Neural progenitor cell (in vitro differentiated cells): Measurements from ENCODE around the gene B4GALT5. TPM values are rescaled to one million over a fixed set of nuclear protein-coding genes. Genes with fewer than 3 reads are reported as not detected.

Source experiments
- DNase-seq: peaks from one replicate; pipeline ENCODE4 v3.0.0-alpha.2; 2016; ENCODE audit warnings: low spot score
- H2AFZ ChIP-seq: fragments of 200-600 bp; sonication (generic); replicated peaks from 2 replicates; pipeline ENCODE4 v1.6.1; 2016; ENCODE audit warnings: antibody characterized with exemption
- H3F3A ChIP-seq: fragments of 200-600 bp; sonication (generic); 2 replicates; pipeline ENCODE4 v1.6.1; 2016; ENCODE audit warnings: antibody characterized with exemption, low read depth
- H3K27ac ChIP-seq: fragments of 200-600 bp; sonication (generic); 2 replicates; pipeline ENCODE4 v1.5.1; 2016; ENCODE audit warnings: mild to moderate bottlenecking
- H3K27me3 ChIP-seq: fragments of 200-600 bp; sonication (generic); 2 replicates; pipeline ENCODE4 v1.6.1; 2016; ENCODE audit warnings: mild to moderate bottlenecking, moderate library complexity
- H3K36me3 ChIP-seq: fragments of 200-600 bp; sonication (generic); 2 replicates; pipeline ENCODE4 v1.5.1; 2016
- H3K4me1 ChIP-seq: fragments of 200-600 bp; sonication (generic); 2 replicates; pipeline ENCODE4 v1.6.1; 2016; ENCODE audit warnings: mixed run types
- H3K4me2 ChIP-seq: fragments of 200-600 bp; sonication (generic); 2 replicates; pipeline ENCODE4 v1.6.1; 2016
- H3K4me3 ChIP-seq: fragments of 200-600 bp; sonication (generic); 2 replicates; pipeline ENCODE4 v1.5.1; 2016
- H3K79me2 ChIP-seq: fragments of 200-600 bp; sonication (generic); 2 replicates; pipeline ENCODE4 v1.6.1; 2016; ENCODE audit warnings: low read depth
- H3K9ac ChIP-seq: fragments of 200-600 bp; sonication (generic); 2 replicates; pipeline ENCODE4 v1.6.1; 2016
- H3K9me3 ChIP-seq: fragments of 200-600 bp; sonication (generic); 2 replicates; pipeline ENCODE4 v1.5.1; 2016; ENCODE audit warnings: low read depth
- H4K20me1 ChIP-seq: fragments of 200-600 bp; sonication (generic); 2 replicates; pipeline ENCODE4 v1.6.1; 2016; ENCODE audit warnings: low read depth
- H3K27ac Mint-ChIP-seq: 3 replicates; pipeline ENCODE4 v1.8.0; 2021; ENCODE audit warnings: mixed read lengths
- H3K27me3 Mint-ChIP-seq: 2 replicates; pipeline ENCODE4 v1.8.0; 2022; ENCODE audit warnings: low read depth, mild to moderate bottlenecking, inconsistent platforms, moderate library complexity, mixed read lengths; ENCODE audit not compliant: insufficient read depth
- H3K36me3 Mint-ChIP-seq: 3 replicates; pipeline ENCODE4 v1.8.0; 2021; ENCODE audit warnings: mixed read lengths
- H3K4me1 Mint-ChIP-seq: 3 replicates; pipeline ENCODE4 v1.8.0; 2021; ENCODE audit warnings: mixed read lengths
- H3K4me3 Mint-ChIP-seq: 3 replicates; pipeline ENCODE4 v1.8.0; 2021; ENCODE audit warnings: mild to moderate bottlenecking, moderate library complexity, mixed read lengths
- H3K9me3 Mint-ChIP-seq: 3 replicates; pipeline ENCODE4 v1.8.0; 2020; ENCODE audit warnings: mixed read lengths
- EZH2 ChIP-seq: fragments of 200-600 bp; sonication (generic); IDR thresholded peaks from 2 replicates; pipeline ENCODE4 v1.6.1; 2017; ENCODE audit warnings: antibody characterized with exemption, mild to moderate bottlenecking, moderate library complexity
- EZH2phosphoT487 ChIP-seq: fragments of 200-600 bp; sonication (generic); IDR thresholded peaks from 2 replicates; pipeline ENCODE4 v1.6.1; 2017; ENCODE audit warnings: antibody characterized with exemption
- total RNA-seq: library from RNA; depleted of rRNA; stranded (reverse); fragments of >200 nt; gene quantifications from 2 replicates; pipeline ENCODE4 v1.2.3, GENCODE V29; 2015; ENCODE audit warnings: low replicate concordance
- TF ChIP-seq, protein P1 (sequence below): fragments of 200-600 bp; sonication (generic); IDR thresholded peaks from 2 replicates; pipeline ENCODE4 v1.5.1; 2017; ENCODE audit warnings: antibody characterized with exemption, mild to moderate bottlenecking

The B4GALT5 gene
- total RNA-seq, 1 donor from 2014 or later = 60.1 TPM

DNA sequence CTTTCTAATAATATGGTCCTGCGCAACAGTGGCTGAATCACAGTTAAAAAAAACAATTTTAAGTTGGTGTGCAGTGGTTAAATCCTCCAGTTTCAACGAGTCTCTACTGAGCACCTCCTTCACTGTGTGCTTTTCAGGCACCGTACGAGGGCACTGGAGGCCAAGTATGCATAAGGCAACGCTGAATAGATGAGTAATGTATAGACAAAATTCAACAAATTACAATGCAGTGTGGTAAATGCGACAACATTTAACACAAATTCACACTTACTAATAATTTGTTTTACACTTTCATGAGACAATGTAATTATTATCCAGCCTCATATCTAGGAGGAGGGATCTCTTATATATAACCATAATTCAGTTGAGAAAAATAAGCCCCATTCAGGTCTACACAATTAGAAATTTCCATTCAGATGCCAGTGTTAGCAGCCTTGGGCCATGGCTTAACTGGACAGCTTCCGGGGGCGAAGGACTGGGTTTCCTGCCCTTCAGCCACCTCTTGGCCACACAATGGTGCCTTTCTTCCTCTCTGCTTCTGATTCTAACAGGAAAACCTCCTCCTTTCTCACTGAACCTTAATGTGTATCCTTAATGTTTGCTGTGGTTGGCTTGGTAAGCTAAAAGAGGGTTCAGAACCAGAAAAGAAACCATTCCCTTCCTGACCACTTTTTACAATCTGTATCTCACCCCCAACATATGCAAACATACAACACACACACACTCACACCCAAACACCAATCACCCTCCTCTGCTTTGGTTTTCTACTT lies 51.9 kb downstream of the B4GALT5 start:
- peak overlapping the region; percentile 39 for H3K27ac Mint-ChIP-seq
- H3K9me3 ChIP-seq = no peaks in the 10 kb centered on the region

GRCh38 chr20:49660912-49661311 lies 52.8 kb downstream of the B4GALT5 start:
- H3K27ac ChIP-seq = no peak overlapping the region
- H3K9me3 ChIP-seq = no peaks in the 10 kb centered on the region
- H4K20me1 ChIP-seq = peaks cover 98% of the 10 kb centered on the region
- no peak overlapping the region for H2AFZ ChIP-seq
- H3K4me3 ChIP-seq = no peak overlapping the region
- peaks cover 100% of the 10 kb centered on the region for H3K79me2 ChIP-seq
- TF ChIP-seq, protein P1, sequence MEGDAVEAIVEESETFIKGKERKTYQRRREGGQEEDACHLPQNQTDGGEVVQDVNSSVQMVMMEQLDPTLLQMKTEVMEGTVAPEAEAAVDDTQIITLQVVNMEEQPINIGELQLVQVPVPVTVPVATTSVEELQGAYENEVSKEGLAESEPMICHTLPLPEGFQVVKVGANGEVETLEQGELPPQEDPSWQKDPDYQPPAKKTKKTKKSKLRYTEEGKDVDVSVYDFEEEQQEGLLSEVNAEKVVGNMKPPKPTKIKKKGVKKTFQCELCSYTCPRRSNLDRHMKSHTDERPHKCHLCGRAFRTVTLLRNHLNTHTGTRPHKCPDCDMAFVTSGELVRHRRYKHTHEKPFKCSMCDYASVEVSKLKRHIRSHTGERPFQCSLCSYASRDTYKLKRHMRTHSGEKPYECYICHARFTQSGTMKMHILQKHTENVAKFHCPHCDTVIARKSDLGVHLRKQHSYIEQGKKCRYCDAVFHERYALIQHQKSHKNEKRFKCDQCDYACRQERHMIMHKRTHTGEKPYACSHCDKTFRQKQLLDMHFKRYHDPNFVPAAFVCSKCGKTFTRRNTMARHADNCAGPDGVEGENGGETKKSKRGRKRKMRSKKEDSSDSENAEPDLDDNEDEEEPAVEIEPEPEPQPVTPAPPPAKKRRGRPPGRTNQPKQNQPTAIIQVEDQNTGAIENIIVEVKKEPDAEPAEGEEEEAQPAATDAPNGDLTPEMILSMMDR = no peak
- TF ChIP-seq EZH2 (no peak), EZH2phosphoT487 (no peak)
- DNase-seq = no peak
- peaks cover 64% of the 10 kb centered on the region for H3K4me1 ChIP-seq
- Mint-ChIP-seq H3K9me3 (no peaks in the 10 kb centered on the region), H3K27ac (no peak overlapping the region), H3K27me3 (peaks cover 2% of the 10 kb centered on the region), H3K4me1 (peaks cover 35% of the 10 kb centered on the region), H3K4me3 (no peak overlapping the region), H3K36me3 (peaks cover 6% of the 10 kb centered on the region)
- no peak overlapping the region for H3K4me2 ChIP-seq
- H3F3A ChIP-seq = peaks cover 53% of the 10 kb centered on the region
- H3K36me3 ChIP-seq = no peaks in the 10 kb centered on the region
- H3K27me3 ChIP-seq = no peaks in the 10 kb centered on the region
- H3K9ac ChIP-seq = no peak overlapping the region

More for the DNA sequence above, 51.9 kb downstream of the B4GALT5 start:
- Histone ChIP-seq H4K20me1 (peaks cover 98% of the 10 kb centered on the region), H3K27me3 (no peaks in the 10 kb centered on the region), H2AFZ (no peak overlapping the region), H3K4me3 (no peak overlapping the region), H3F3A (peaks cover 53% of the 10 kb centered on the region), H3K36me3 (no peaks in the 10 kb centered on the region), H3K79me2 (peaks cover 100% of the 10 kb centered on the region), H3K9ac (no peak overlapping the region), H3K27ac (peak overlapping the region; percentile 35), H3K4me1 (peaks cover 62% of the 10 kb centered on the region), H3K4me2 (peak overlapping the region; percentile 44)
- TF ChIP-seq EZH2phosphoT487 (no peak), EZH2 (no peak)
- TF ChIP-seq, protein P1 = no peak
- H3K4me3 Mint-ChIP-seq = no peak overlapping the region
- no peaks in the 10 kb centered on the region for H3K36me3 Mint-ChIP-seq
- H3K9me3 Mint-ChIP-seq = no peaks in the 10 kb centered on the region
- peaks cover 43% of the 10 kb centered on the region for H3K4me1 Mint-ChIP-seq
- H3K27me3 Mint-ChIP-seq = peaks cover 2% of the 10 kb centered on the region
- no peak for DNase-seq

GRCh38 chr20:49659056-49659455 lies 54.6 kb downstream of the B4GALT5 start:
- peak overlapping the region; percentile 80 for H3K27ac ChIP-seq
- TF ChIP-seq EZH2 (no peak), EZH2phosphoT487 (no peak)
- TF ChIP-seq, protein P1 = no peak
- no peaks in the 10 kb centered on the region for H3K27me3 ChIP-seq
- Mint-ChIP-seq H3K4me3 (no peak overlapping the region), H3K27ac (no peak overlapping the region), H3K27me3 (no peaks in the 10 kb centered on the region), H3K4me1 (peaks cover 26% of the 10 kb centered on the region), H3K9me3 (no peaks in the 10 kb centered on the region), H3K36me3 (peaks cover 16% of the 10 kb centered on the region)
- H3K79me2 ChIP-seq = peaks cover 100% of the 10 kb centered on the region
- H4K20me1 ChIP-seq = peaks cover 86% of the 10 kb centered on the region
- H3K4me3 ChIP-seq = peak overlapping the region; percentile 36
- peak overlapping the region; percentile 74 for H3K4me2 ChIP-seq
- H3K9ac ChIP-seq = no peak overlapping the region
- H3F3A ChIP-seq = peaks cover 48% of the 10 kb centered on the region
- no peaks in the 10 kb centered on the region for H3K36me3 ChIP-seq
- peak; percentile 80 for DNase-seq
- H3K9me3 ChIP-seq = no peaks in the 10 kb centered on the region
- no peak overlapping the region for H2AFZ ChIP-seq
- H3K4me1 ChIP-seq = peaks cover 64% of the 10 kb centered on the region
